Measurements from ENCODE around the gene SRR.
"Not testable (repeated sequence)": the region's sequence is repeated elsewhere in the genome, so short reads cannot be mapped to it uniquely, and the experiment has no call there.

The SRR gene

GRCh38 chr17:2309338-2310154 lies 5.8 kb downstream of the SRR start:
- H3K27me3 ChIP-seq = no peaks in the 10 kb centered on the region
- no peaks in the 10 kb centered on the region for H3K36me3 ChIP-seq
- no peak for TF ChIP-seq CTCF (IDR thresholded peaks at IDR 0.05)
- H3K4me3 ChIP-seq = no peak overlapping the region
- H3K9me3 ChIP-seq = no peaks in the 10 kb centered on the region
- peak overlapping the region; percentile 6 to 18 for H3K27ac ChIP-seq
- intact Hi-C loops (cut with DNase I; ENCODE audit: low total_unique reads) = no loop called here
- no peak for DNase-seq
- H3K4me1 ChIP-seq = peaks cover 0 to 20% (median under 1%) of the 10 kb centered on the region in 4 donors

GRCh38 chr17:2312736-2313135 lies 9.0 kb downstream of the SRR start:
- peak in 1 of 2 donors; percentile 30 for DNase-seq
- peak overlapping the region; percentile 57 to 61 for H3K27ac ChIP-seq
- peaks cover 0 to 19% (median 0%) of the 10 kb centered on the region in 4 donors for H3K4me1 ChIP-seq
- no peaks in the 10 kb centered on the region for H3K36me3 ChIP-seq
- intact Hi-C loops (cut with DNase I; ENCODE audit: low total_unique reads) = no loop called here
- H3K4me3 ChIP-seq = no peak overlapping the region
- H3K27me3 ChIP-seq = no peaks in the 10 kb centered on the region
- no peaks in the 10 kb centered on the region for H3K9me3 ChIP-seq
- TF ChIP-seq CTCF (IDR thresholded peaks at IDR 0.05) = no peak

- intact Hi-C loops (cut with DNase I; ENCODE audit: low total_unique reads); H3K9me3 ChIP-seq; H3K4me3 ChIP-seq: not testable (repeated sequence)
Measured at GRCh38 chr17:2316916-2317205, 13.1 kb downstream of the SRR start.

GRCh38 chr17:2317796-2318195 lies 14.0 kb downstream of the SRR start:
- Histone ChIP-seq H3K36me3 (peaks cover 14 to 30% (median 26%) of the 10 kb centered on the region in 3 donors), H3K9me3 (no peaks in the 10 kb centered on the region), H3K27me3 (no peaks in the 10 kb centered on the region), H3K4me1 (peaks cover 0 to 6% (median 0%) of the 10 kb centered on the region in 4 donors), H3K27ac (no peak overlapping the region), H3K4me3 (no peak overlapping the region)
- no peak for TF ChIP-seq CTCF (IDR thresholded peaks at IDR 0.05)
- intact Hi-C loops (cut with DNase I; ENCODE audit: low total_unique reads) = no loop called here
- no peak for DNase-seq

More at GRCh38 chr17:2316916-2317205, 13.1 kb downstream of the SRR start:
- not testable (repeated sequence) for H3K27me3 ChIP-seq, H3K27ac ChIP-seq, DNase-seq
- peaks cover 10 to 21% (median 17%) of the 10 kb centered on the region in 3 donors for H3K36me3 ChIP-seq
- H3K4me1 ChIP-seq = peaks cover 0 to 15% (median 0%) of the 10 kb centered on the region in 4 donors

GRCh38 chr17:2319051-2319450 lies 15.3 kb downstream of the SRR start:
- DNase-seq = no peak
- no peaks in the 10 kb centered on the region for H3K27me3 ChIP-seq
- H3K4me3 ChIP-seq = no peak overlapping the region
- no peaks in the 10 kb centered on the region for H3K9me3 ChIP-seq
- no peak overlapping the region for H3K27ac ChIP-seq
- no peak for TF ChIP-seq CTCF (IDR thresholded peaks at IDR 0.05)
- no peaks in the 10 kb centered on the region for H3K4me1 ChIP-seq
- H3K36me3 ChIP-seq = peaks cover 26 to 42% (median 39%) of the 10 kb centered on the region in 3 donors
- intact Hi-C loops (cut with DNase I; ENCODE audit: low total_unique reads) = no loop called here

GRCh38 chr17:2321399-2321798 lies 17.6 kb downstream of the SRR start:
- intact Hi-C loops (cut with DNase I; ENCODE audit: low total_unique reads) = no loop called here
- Histone ChIP-seq H3K9me3 (no peaks in the 10 kb centered on the region), H3K4me1 (no peaks in the 10 kb centered on the region), H3K27me3 (no peaks in the 10 kb centered on the region), H3K27ac (no peak overlapping the region), H3K4me3 (no peak overlapping the region), H3K36me3 (peaks cover 48 to 66% (median 62%) of the 10 kb centered on the region in 3 donors)
- no peak for TF ChIP-seq CTCF (IDR thresholded peaks at IDR 0.05)
- DNase-seq = no peak
